ACHN (cell line): ENCODE data around the gene NECAB2.

ENCODE experiments used
- DNase-seq: peaks from one replicate; pipeline ENCODE4 v3.0.0-alpha.2; 2015
- in situ Hi-C: cut with HindIII; loops from 2 replicates; pipeline ENCODE4 v1.10.0; 2017; ENCODE audit warnings: low sequenced_read_pairs, low pct_ligation_motif_present, low pct_unique_long_range_greater_than_20kb

The NECAB2 gene

GRCh38 chr16:84032458-84033178, 64.6 kb downstream of the NECAB2 start:
- no peak for DNase-seq
- in situ Hi-C loops, result no loop called here

DNA sequence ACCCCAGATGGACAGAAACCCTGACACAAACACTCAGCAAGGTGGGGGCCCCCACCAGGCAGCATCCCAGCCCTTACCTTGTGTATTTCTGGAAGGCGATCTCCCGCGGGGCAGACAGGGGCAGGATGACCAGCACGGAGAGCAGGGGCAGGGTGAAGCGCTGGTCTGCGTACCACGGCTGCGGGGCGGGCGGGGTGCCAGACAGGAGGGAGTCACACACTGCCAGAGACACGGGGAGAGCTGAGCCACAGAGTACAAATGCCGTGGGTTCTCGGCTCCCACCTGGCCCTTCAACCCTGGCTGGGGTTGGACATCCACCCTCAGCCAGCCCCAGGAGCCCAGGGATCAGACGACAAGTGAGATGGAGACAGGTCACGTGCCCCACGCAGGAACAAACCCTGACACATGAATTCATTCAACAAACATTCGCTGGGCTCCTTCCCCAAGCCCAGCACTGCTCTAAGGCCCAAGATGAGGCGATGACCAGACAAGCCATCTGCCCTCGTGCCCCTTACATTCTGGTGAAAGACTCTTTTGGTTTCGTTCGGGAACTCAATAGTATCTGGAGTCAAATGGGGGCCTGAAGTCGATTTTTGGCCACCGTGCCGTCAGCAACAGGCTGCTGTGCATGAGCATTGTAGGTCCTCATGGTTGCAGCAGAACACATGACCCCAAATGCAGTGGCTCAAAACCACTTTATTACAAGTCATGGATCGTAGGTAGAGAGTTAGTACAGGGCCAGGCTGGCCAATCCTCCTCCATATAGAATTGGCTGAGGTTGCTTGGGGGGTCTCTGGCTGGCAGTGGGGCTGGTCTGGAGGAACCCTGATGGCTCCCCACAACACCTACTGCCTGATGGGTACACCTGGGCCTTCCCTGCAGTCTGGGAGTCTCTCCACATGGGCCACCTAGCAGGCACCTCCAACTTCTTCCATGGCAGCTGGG, 65.5 kb downstream of the NECAB2 start:
- DNase-seq, result no peak
- in situ Hi-C loops, result no loop called here

DNA sequence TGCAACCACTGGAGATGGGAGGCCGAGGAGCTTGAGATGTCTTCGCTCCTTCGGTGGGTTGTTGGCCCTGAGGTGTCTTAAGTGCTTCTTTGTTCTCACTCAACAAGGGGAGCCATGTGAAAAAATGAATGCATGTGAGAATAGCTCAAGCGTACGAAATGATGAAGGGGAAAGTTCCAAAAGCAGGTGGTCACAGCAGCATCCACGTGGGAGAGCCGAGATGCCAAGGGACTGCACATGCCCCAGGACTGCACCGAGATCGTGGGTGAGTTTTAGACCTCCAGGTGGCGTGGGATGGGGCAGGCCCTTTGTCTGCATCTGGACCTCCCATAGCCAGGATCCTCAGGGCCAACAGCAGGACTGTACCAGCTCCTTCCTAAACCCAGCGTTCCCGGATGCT, 66.5 kb downstream of the NECAB2 start:
- in situ Hi-C loops, result no loop called here
- DNase-seq, result no peak

DNA sequence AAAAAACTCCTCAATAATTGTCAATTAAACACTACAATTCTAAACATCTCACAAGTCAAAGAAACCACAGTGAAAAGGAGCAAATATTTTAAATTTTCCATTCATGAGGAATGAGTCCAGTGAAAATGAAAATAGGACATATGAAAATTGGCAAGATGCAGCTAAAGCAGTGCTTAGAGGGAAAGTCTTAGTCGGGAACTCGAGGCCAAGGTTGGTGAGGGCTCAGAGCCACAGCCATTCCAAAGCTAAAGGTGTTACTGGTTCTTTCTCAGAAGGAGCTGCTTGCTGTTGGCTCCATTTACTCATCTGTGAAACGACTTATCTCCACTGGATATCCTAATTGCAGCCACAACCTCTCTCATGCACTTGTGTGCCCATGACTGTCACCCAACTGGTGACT, 68.1 kb downstream of the NECAB2 start:
- no peak for DNase-seq
- in situ Hi-C loops, result no loop called here

- DNase-seq, result no peak
- in situ Hi-C loops, result no loop called here
Measured at GRCh38 chr16:84036982-84037425, 69.0 kb downstream of the NECAB2 start.

DNA sequence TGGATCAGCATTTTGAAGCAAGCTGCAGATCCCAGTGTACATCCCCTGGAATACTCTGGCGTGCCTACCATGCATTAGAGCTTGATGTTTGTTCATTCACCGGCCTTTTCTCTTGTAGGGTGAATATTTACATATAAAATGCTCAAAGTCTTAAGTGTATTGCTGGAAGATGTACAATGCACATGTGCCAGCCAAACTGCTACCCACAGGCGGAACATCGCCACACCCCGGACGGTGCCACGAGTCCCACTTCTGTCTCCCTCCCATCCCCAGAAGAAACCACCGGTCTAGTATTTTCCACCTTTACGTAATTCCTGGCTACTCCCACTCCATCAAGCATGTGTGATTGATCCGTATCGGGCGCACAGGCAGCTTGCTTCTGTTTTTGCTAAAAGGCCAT, 70.4 kb downstream of the NECAB2 start:
- DNase-seq, result no peak
- in situ Hi-C loops, result no loop called here

DNA sequence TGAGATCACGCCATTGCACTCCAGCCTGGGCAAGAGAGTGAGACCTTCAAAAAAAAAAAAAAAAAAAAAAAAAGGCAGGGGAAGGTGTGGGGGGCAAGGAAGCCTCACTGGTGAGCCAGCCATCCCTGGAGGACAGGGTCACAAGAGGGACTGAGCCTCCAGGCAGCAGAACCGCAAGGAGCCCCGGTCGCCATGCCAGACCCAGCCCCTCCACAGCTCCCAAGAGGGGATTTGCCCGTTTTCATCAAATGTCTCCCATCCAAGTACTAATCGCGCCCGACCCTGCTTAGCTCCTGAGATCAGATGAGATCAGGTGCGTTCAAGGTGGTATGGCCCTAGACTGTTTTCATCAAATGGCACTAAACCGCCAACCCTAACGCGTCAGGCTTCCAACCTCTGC, 71.7 kb downstream of the NECAB2 start:
- in situ Hi-C loops, result no loop called here
- DNase-seq, result no peak

- no peak for DNase-seq
- in situ Hi-C loops, result no loop called here
Measured at GRCh38 chr16:84040226-84040822, 72.3 kb downstream of the NECAB2 start.

DNA sequence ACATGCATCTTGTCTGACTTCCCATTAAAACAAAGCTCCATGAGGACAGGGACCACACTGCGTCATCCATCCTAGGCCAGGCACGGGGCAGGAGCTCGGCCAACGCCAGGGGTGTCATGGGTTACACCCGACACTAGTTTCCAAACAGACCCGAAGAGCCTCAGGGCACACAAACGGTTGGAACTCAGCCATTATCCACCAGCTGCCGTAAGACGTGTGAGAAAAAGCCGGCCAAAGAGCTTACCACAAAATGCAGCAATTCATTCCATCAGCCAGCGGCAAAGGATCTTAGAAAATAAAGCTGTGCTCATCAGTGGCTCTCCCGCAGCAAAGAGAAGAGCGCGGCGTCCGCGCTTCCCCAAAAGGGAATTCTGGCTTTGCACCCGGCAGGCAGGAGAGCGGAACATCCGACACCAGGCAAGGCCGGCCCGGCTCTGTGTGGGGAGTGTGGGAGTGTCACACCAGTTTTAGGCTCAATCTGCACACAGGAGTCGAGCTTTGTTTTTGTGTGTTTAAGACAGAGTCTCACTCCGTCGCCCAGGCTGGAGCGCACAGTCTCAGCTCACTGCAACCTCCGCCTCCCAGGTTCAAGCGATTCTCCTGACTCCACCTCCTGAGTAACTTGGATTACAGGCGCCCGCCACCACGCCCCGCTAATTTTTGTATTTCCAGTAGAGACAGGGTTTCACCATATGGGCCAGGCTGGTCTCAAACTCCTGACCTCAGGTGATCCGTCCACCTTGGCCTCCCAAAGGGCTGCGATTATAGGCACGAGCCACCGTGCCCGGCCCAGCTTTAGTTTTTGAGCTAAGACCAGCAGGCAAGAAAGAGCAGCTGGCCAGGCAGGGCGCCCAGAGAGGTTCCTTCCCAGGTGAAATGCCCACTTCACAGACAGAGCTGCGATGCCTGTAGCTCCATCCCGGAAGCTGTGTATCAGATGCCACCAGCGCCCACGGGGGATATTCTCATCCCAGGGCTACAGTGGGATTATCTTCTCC, 73.1 kb downstream of the NECAB2 start:
- no peak for DNase-seq
- in situ Hi-C loops, result no loop called here

- DNase-seq, result no peak
- in situ Hi-C loops, result no loop called here
Measured at GRCh38 chr16:84041881-84042280, 73.8 kb downstream of the NECAB2 start.

GRCh38 chr16:84042308-84042878, 74.3 kb downstream of the NECAB2 start, which contains the start of gene SLC38A8:
Gene SLC38A8 (minus strand): TSS chr16:84042795. CDS start chr16:84042157, 638 bp downstream.
- in situ Hi-C loops, result no loop called here
- no peak for DNase-seq

DNA sequence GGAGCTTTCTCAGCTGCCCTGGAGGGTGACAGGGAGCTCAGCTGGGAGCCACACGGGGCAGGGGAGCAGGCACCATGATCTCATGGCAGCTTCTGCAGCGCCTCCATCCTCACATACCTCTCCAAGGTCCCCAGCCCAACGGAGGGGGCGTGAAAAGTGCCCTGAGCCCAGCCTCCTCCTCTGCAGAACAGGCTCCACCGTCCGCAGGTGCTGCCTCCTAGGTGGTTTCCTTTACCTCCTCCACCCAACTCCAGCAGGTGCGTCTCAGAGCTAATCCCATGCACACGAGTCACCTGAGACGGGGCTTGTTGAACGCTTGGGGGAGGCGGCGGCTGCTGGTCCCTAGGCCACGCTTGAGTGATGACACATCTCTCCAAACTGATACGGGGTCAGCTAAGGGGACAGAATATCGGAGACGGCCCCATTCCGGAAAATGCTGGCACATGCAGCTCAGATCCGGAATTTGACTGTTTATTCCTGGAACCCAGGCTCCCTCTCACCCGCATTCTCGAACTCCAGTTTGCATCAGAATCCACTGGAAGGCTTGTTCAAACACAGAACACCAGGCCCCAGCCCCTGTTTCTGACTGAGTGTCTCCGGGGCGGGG, 74.9 kb downstream of the NECAB2 start:
- in situ Hi-C loops, result no loop called here
- DNase-seq, result no peak

GRCh38 chr16:84043486-84044117, 75.6 kb downstream of the NECAB2 start:
- DNase-seq, result no peak
- in situ Hi-C loops, result no loop called here

- in situ Hi-C loops, result no loop called here
- DNase-seq, result peak; percentile 59
Measured at GRCh38 chr16:84044118-84044488, 76.1 kb downstream of the NECAB2 start.

DNA sequence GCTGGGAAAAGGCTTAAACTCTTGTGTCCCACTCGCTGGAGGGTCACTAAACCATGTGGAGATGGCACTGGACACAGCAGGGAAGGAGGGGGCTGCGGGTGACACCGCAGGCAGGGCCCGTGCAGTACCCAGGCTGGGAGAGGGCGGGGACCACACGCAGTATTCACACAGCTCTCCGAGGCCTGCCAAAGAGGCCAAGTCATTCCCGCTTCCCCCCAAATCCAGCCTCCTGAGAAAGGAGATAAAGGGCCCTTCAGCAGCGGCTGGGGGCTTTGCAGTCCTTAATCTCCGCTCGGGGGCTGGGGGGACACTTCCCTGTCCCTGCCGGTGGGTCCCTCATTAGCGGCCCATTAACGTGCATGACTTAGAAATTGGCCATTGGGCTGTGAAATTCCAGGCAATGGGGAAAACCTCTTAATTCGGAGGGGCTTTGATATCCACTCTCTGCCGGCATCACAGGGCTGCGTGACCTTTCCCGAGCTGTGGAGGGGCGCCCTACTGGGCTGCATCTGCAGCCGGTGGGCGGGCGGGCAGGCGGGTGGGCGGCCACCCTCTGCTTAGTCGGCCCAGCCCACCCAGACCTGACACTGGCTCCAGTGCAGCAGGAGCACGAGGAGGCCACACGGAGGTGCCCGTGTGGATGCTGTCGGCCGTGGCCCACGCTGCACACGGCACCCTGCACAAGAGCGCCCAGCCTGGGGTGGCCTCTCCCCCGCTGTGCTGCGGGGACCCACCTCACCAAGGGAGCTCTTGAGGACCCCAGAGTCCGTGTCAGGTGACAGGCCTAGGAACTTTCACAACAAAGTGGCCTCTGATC, 77.2 kb downstream of the NECAB2 start:
- no peak for DNase-seq
- in situ Hi-C loops, result no loop called here

DNA sequence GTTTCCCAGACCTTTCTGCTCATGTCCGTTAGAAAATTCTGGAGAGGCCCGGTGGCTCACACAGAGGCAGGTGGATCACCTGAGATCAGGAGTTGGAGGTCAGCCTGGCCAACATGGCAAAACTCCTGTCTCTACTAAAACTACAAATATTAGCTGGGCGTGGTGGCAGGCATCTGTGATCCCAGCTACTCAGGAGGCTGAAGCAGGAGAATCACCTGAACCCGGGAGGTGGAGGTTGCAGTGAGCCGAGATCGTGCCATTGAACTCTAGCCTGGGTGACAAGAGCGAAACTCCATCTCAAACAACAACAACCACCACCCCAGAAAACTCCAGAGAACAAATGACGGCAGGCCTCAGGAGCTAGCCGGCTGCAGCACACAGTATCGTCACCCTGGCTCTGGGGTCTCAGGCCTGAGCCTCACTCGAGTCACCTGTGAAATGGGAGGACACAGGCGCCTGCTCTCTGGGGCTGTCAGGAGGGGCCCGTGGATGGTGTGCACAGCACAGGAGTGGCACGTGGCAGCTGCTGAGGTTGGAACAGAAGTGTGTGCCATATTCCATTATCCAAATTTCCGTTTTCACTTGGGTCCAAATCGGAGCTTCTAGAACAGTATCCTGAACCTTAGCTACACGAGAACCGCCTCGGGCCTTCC, 77.9 kb downstream of the NECAB2 start:
- in situ Hi-C loops, result no loop called here
- no peak for DNase-seq
